NOMO-1 (cell line): ENCODE results near the gene USP4.
"Not testable (repeated sequence)": the region's sequence is repeated elsewhere in the genome, so short reads cannot be mapped to it uniquely, and the experiment has no call there.

Source experiments
- DNase-seq, 2 experiments: peaks; one replicate each; lab custom pipeline; 2025; ENCODE audit not compliant: unreplicated experiment in 2 of 2; lab: John Stamatoyannopoulos, UW

Gene USP4

GRCh38 chr3:49351521-49352011 lies 11.7 kb upstream of the USP4 start:
- DNase-seq = peak; percentile 69 to 89

- no peak for DNase-seq
Observed at GRCh38 chr3:49349348-49350114, 9.7 kb upstream of the USP4 start.

GRCh38 chr3:49348361-49348760 lies 8.5 kb upstream of the USP4 start:
- DNase-seq = not testable (repeated sequence)

GRCh38 chr3:49346797-49347251 lies 7.0 kb upstream of the USP4 start:
- DNase-seq = peak in 1 of 2 experiments; percentile 21

GRCh38 chr3:49343163-49343562 lies 3.3 kb upstream of the USP4 start:
- peak in 1 of 2 experiments; percentile 79 for DNase-seq

GRCh38 chr3:49341996-49342395 lies 2.1 kb upstream of the USP4 start:
- DNase-seq = no peak

- DNase-seq = no peak
Observed at GRCh38 chr3:49339581-49339940, 292 bp downstream of the USP4 start.

- DNase-seq = no peak
Observed at GRCh38 chr3:49333916-49334633, 5.8 kb downstream of the USP4 start.

GRCh38 chr3:49333091-49333490 lies 6.8 kb downstream of the USP4 start:
- no peak for DNase-seq

GRCh38 chr3:49329186-49329585 lies 10.7 kb downstream of the USP4 start:
- DNase-seq = no peak

GRCh38 chr3:49328350-49328749 lies 11.5 kb downstream of the USP4 start:
- not testable (repeated sequence) for DNase-seq

GRCh38 chr3:49327485-49327884 lies 12.4 kb downstream of the USP4 start:
- no peak for DNase-seq

GRCh38 chr3:49324768-49325167 lies 15.1 kb downstream of the USP4 start:
- DNase-seq = no peak

- DNase-seq = no peak
Observed at GRCh38 chr3:49316696-49317457, 23.0 kb downstream of the USP4 start.

GRCh38 chr3:49313896-49314688 lies 25.8 kb downstream of the USP4 start:
- no peak for DNase-seq

GRCh38 chr3:49311283-49311682 lies 28.6 kb downstream of the USP4 start:
- no peak for DNase-seq

- no peak for DNase-seq
Observed at GRCh38 chr3:49310677-49311076, 29.2 kb downstream of the USP4 start.

GRCh38 chr3:49305608-49306007 lies 34.2 kb downstream of the USP4 start:
- no peak for DNase-seq

- no peak for DNase-seq
Observed at GRCh38 chr3:49302613-49303012, 37.2 kb downstream of the USP4 start.

- DNase-seq = no peak
Observed at GRCh38 chr3:49300595-49300994, 39.3 kb downstream of the USP4 start.
